ENCODE data around the gene FILIP1.

- TF ChIP-seq CTCF (IDR thresholded peaks at IDR 0.05 in 4 of 5, conservative IDR thresholded peaks at IDR 0.05 in 1 of 5) (no peak), POLR2A (IDR thresholded peaks at IDR 0.05) (no peak)
Measured at GRCh38 chr6:75450903-75451302, 42.7 kb downstream of the FILIP1 start.
